Raji (cell line): ENCODE data around the gene FGD6.

Experiments used
- POLR2A ChIP-seq: IDR thresholded peaks from 2 replicates; pipeline ENCODE4 v1.6.1; 2011; ENCODE audit warnings: low read depth, low read length, control low read depth; ENCODE audit not compliant: insufficient read depth

The FGD6 gene

DNA sequence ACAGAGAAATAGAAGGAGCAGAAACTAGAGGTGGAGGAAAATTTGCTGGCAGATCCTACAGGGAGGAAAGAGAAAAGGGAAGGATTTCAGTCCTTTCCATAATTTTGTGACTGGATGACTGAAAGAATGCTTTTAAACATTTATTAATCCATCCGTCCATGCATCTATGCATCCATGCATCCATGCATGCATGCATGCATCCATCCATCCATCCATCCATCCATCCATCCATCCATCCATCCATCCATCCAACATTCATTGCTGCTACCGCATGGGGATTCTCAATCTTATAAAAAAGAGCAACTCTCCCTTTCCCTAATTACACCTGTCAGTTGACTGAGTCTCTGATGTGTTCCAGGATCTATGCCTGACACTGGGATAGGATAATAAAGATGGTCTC lies 88.2 kb downstream of the FGD6 start:
- no peak for TF ChIP-seq POLR2A

DNA sequence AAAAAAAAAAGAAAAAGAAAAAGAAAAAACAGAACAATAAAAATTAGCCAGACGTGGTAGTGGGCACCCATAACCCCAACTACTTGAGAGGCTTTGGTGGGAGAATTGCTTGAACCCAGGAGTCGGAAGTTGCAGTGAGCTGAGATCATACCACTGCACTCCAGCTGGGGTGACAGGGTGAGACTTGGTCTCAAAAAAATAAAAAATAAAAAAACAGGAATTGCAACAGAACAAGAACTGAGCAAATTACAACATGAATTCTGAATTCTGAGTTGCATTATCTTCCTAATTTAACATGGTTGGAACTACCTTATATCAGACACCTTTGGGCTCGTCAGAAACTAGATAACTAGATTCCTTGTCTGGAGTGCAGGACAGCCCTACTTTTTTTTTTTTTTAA lies 90.5 kb downstream of the FGD6 start:
- no peak for TF ChIP-seq POLR2A

DNA sequence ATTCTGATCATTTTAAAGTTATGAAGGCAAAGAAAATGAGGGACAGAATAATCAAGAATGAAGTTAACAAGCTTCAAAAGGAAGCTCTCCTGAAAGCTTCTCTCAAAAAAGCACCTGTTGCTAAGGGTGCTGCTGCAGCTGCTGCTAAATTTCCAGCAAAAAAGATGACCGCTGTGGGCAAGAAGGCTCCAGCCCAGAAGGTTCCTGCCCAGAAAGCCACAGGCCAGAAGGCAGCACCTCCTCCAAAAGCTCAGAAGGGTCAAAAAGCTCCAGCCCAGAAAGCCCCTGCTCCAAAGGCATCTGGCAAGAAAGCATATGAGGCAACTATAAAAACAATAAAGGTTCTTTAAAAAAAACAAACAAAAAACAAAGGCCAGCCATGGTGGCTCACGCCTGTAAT lies 91.2 kb downstream of the FGD6 start:
- TF ChIP-seq POLR2A, result no peak

DNA sequence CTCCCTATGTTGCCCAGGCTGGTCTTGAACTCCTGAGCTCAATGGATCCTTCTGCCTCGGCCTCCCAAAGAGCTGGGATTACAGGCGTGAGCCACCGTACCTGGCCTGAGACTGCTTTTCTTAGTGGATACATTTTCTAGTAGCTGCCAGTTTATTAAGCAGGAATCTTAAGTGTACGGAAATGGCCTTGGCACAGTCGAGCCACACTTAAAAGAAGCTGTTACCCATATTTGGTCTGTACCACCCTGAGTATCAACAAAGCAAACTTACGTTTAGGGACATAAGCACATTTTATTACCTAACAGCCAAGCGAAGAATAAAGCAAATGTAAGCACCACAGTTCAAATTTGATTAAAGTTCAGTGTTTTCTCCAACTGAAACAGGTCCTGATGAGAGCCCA lies 93.2 kb downstream of the FGD6 start:
- no peak for TF ChIP-seq POLR2A

DNA sequence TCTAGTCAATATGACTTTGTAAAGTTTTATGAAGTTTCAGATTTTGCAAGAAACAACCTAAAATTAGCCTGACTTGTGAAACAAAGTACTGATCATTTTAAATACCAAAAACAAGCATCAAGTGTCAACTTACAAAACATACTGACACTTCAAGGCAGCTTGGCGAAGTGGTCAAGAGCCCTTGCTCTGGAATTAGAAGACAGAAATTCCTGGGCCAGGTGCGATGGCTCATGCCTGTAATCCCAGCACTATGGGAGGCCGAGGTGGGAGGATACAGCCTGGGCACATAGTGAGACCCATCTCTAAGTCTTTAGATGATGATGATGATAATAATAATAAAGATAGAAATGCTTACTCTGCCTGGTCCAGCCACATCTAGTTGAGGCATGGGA lies 98.5 kb downstream of the FGD6 start:
- TF ChIP-seq POLR2A, result no peak

DNA sequence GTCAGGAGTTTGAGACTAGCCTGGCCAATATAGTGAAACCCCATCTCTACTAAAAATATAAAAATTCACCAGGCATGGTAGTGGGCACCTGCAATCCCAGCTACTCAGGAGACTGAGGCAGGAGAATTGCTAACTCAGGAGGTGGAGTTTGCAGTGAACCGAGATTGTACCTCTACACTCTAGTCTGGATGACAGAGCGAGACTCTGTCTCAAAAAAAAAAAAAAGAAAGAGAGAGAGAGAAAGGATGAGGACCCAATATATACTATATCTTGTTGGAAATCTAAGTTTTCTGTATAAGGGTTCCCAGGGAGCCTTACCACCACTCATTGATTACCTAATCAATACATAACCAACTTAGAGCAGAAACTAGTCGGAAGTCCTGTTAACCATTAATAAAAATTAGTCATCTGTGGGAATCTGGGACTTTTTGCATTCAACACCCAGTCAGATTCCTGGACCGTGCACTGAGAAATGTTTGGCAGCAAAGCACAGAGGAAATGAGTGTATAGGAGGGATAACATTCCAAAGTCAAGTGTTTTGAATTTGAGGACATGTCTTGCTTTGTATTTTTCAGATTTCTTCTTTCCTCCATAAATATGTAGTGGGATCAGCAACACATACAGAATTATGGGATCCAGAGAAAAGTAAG lies 99.0 kb downstream of the FGD6 start:
- no peak for TF ChIP-seq POLR2A

DNA sequence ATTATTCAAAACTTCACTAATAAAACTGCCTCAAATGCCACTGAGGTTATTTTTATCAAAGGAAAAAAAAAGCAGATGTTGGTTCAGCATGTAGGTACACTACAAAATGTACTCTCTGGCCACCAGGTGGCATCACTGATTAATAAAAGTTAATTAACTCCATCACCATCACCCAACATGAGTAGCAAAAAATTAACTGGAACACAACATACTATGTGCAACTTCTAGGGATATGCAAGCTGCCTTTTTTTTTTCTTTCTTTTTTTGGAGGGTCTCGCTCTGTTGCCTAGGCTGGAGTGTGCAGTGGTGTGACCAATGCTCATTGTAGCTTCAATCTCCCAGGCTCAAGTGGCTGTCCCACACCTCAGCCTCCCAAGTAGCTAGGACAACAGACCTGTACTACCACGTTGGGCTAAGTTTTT lies 100.1 kb downstream of the FGD6 start:
- no peak for TF ChIP-seq POLR2A

DNA sequence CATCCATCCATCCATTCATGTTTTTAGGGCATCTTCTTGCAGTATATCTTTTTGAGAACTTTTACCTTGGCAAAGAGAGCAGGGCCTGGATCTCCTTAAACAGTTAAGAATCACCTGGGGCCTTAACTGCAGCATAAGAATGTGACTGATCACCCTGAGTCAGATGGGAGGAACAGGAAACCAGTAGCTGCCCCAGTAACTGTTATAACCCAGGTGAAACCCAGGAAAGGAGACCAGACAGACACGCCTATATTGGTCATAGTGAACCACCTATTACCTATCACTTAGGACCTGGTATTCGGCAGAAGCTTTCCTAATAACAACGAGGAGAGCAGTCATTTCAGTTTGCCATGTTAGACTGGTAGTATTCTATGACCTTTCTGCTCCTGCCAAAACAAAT lies 100.5 kb downstream of the FGD6 start:
- TF ChIP-seq POLR2A, result no peak

DNA sequence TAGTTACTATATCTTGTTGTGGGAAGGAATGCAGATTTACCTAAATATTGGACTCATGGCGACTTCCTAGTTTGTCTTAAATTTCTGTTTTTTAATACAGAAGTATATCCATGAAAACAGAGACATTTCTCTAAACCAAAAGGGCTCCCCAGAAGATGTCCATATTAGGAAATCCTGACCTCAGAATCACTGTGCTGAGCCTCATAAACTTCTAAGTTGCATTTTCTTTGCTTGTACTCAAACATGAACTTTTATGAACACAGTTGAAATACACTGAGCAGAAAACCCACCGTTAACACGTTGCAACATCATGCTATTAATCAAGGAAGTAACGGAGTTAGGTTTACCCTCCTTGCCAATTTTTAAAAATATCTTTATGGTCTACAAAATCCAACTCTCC lies 100.9 kb downstream of the FGD6 start:
- TF ChIP-seq POLR2A, result no peak

DNA sequence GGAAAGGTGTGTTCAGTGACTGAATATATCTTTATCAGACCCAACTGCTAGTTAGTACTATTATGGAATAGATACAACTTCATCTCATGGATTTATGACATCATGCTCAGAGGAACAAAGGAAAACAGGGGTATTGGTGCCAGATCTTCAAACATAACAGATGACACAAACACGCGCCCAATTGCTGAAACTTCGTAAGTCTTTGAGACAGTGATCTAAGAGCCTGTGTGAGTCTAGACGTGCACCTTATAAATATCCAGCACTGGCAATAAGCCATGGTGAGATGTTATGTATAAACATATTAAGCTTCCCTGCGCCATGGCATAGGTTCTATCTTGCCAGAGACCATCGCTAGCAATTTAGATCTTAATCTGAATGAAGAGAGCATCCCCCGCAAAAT lies 101.6 kb downstream of the FGD6 start:
- TF ChIP-seq POLR2A, result no peak

DNA sequence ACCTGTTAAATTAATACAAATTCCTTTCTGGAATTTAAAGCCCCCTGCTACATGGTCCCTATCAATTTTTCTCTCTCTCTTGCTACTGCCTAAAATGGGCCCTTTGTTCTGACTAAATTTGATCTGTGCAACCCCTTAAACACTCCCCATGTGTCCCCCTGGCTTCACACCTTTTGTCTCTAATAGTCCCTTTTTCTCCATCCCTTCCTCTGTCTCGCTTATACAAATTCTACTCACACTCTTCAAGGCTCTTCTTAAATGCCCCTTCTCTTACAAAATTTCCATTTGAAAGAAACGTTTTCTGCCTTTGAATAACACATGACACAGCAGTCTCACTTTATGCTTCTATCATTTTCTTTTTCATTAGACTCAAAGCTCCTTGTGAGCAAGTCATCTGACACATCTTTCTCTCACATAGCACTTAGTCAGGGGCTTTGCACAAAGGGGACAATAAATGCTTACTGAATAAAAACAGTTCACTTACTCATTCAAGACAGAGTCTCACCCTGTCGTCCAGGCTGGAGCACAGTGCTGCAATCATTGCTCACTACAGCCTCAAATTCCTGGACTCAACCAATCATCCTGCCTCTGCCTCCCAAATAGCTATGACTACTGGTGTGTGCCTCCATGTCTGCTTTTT lies 102.4 kb downstream of the FGD6 start:
- no peak for TF ChIP-seq POLR2A

DNA sequence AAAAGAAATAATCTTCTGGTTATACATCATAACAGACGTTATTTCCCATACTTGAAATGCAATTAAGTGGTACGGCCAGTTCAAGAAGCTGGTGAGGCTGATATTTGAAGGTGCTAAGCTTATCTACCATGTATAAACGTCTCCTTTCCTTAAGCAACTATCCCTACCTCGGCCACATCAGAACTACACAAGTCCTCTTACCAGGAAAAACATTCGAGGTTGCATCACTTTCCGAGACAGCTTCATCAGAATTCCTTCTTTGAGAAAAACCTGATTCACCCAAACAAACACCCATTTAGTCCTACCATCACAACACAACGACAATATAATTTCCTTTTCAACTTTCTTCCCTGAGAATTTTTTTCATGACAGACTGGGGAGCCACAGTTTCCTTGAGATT lies 109.9 kb downstream of the FGD6 start:
- no peak for TF ChIP-seq POLR2A

DNA sequence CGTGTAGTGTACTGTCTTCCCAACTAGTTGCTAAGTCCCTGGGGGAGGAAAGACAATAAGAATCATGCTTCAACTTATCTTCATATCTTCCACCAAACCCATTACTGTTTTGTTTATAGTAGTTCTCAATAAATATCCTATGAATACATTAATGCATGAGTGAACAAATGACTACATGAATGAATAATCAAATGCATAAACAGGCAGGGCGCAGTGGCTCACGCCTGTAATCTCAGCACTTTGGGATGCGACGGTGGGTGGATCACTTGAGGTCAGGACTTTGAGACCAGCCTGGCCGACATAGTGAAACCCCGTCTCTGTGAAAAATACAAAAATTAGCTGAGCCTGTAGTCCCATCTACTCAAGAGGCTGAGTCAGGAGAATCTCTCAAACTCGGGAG lies 111.7 kb downstream of the FGD6 start:
- no peak for TF ChIP-seq POLR2A

DNA sequence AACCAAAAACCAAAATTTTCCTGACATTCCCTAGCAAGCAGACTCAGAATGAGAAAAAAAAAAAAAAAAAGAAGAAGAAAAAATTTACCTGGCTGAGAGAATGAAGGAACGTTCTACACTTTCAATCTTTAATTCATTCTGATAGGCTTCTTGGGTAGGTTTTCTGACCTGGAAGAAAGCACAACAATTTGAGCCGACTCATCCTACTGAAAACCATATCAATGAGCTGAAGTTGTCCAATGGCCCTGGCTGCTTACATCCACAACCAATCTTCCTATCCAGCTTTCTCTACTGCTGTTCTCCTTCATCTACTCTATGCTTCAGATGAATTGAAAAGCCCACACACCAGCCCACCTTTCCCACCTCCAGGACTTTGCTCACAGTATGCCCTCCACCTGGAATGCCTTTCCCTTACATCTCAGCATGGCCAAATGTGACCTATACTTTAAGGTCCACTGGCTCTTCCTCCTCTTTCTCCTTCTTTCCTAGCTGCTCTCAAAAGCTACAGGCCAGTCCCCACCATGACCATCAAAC lies 112.3 kb downstream of the FGD6 start:
- no peak for TF ChIP-seq POLR2A

DNA sequence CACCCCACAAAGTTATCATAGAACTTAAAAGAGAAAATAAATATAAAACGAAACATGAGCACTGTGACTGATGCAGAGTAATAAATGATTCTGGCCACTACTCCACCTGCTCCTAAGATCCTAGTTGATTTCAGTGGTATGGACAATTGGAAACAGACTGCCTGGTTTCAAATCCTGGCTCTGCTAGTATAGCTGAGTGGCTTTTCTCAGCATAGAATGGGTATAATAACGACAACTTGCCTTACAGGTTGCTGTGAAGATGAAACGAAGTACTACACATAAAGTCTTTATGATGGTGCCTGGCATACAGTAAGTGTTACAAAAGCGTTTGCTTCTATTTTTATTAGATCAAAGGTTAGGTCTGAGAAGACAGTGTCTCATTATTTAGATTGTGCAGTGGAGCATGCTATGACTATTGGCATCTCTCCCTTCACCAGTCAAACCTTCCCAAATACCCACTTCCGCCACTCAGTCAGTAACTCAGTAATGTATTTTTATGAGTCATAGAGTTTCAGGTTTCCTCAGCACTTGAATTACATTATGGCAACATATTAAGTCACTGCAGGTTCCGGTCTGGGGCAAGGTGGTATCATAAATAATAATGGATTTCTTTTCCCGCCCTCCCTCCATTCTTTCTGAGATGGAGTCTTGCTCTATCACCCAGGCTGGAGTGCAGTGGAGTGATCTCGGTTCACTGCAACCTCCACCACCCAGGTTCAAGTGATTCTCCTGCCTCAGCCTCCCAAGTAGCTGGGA lies 114.2 kb downstream of the FGD6 start:
- no peak for TF ChIP-seq POLR2A
